Measurements from ENCODE around the gene LCP2.

Gene LCP2

DNA sequence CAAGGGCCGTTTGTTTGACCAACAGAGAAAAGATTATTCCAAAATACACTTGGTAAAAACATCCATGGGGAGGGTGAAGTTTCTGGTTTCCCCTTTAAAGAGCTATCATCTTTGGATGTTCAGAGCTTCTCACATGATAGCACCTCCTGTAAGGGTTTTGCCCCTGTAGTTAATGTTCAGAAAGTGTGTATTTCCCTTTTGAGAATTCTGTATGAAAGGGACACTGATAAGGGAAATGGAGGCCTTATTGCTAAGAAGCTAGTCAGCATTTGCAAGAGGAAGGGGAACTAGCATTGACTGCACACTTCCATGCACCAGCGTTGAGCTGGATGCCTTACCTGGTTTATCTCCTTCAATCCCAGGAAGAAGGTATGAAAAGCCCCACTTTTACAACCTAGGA, 96.3 kb downstream of the LCP2 start (continued):
- TF ChIP-seq TCF4 (CRISPR knock-in tag; IDR thresholded peaks at IDR 0.05; ENCODE audit: borderline replicate concordance): no peak
- no peak for TF ChIP-seq ZC3H10 (CRISPR knock-in tag; IDR thresholded peaks at IDR 0.05)
- TF ChIP-seq ESRRG (CRISPR knock-in tag; IDR thresholded peaks at IDR 0.05): no peak
- TF ChIP-seq ARNTL (CRISPR knock-in tag; IDR thresholded peaks at IDR 0.05; ENCODE audit: borderline replicate concordance, low read depth): no peak
- no peak for TF ChIP-seq ZNF565 (CRISPR knock-in tag; conservative IDR thresholded peaks at IDR 0.05; ENCODE audit: low read depth)
- TF ChIP-seq OSR1 (CRISPR knock-in tag; IDR thresholded peaks at IDR 0.05): no peak
- TF ChIP-seq ZNF8 (CRISPR knock-in tag; IDR thresholded peaks at IDR 0.05): no peak
- TF ChIP-seq BACH2 (CRISPR knock-in tag; IDR thresholded peaks at IDR 0.05; ENCODE audit: borderline replicate concordance): no peak
- no peak for TF ChIP-seq ZNF70 (CRISPR knock-in tag; IDR thresholded peaks at IDR 0.05)
- no peak for TF ChIP-seq ISL1 (CRISPR knock-in tag; IDR thresholded peaks at IDR 0.05)
- no peak for TF ChIP-seq ZFP3 (CRISPR knock-in tag; IDR thresholded peaks at IDR 0.05)

- TF ChIP-seq, protein P1, sequence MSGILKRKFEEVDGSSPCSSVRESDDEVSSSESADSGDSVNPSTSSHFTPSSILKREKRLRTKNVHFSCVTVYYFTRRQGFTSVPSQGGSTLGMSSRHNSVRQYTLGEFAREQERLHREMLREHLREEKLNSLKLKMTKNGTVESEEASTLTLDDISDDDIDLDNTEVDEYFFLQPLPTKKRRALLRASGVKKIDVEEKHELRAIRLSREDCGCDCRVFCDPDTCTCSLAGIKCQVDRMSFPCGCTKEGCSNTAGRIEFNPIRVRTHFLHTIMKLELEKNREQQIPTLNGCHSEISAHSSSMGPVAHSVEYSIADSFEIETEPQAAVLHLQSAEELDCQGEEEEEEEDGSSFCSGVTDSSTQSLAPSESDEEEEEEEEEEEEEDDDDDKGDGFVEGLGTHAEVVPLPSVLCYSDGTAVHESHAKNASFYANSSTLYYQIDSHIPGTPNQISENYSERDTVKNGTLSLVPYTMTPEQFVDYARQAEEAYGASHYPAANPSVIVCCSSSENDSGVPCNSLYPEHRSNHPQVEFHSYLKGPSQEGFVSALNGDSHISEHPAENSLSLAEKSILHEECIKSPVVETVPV (CRISPR knock-in tag; IDR thresholded peaks at IDR 0.05): no peak
- TF ChIP-seq ARNTL (CRISPR knock-in tag; IDR thresholded peaks at IDR 0.05; ENCODE audit: borderline replicate concordance, low read depth) (no peak), CSDC2 (CRISPR knock-in tag; IDR thresholded peaks at IDR 0.05) (no peak), SNAI2 (CRISPR knock-in tag; IDR thresholded peaks at IDR 0.05) (no peak), ESRRG (CRISPR knock-in tag; IDR thresholded peaks at IDR 0.05) (no peak), ZNF70 (CRISPR knock-in tag; IDR thresholded peaks at IDR 0.05) (no peak), ZC3H10 (CRISPR knock-in tag; IDR thresholded peaks at IDR 0.05) (no peak), POU6F1 (CRISPR knock-in tag; IDR thresholded peaks at IDR 0.05; ENCODE audit: borderline replicate concordance, low read depth) (no peak), ISL1 (CRISPR knock-in tag; IDR thresholded peaks at IDR 0.05) (no peak), TSHZ2 (CRISPR knock-in tag; IDR thresholded peaks at IDR 0.05) (no peak)
- TF ChIP-seq, protein P2, sequence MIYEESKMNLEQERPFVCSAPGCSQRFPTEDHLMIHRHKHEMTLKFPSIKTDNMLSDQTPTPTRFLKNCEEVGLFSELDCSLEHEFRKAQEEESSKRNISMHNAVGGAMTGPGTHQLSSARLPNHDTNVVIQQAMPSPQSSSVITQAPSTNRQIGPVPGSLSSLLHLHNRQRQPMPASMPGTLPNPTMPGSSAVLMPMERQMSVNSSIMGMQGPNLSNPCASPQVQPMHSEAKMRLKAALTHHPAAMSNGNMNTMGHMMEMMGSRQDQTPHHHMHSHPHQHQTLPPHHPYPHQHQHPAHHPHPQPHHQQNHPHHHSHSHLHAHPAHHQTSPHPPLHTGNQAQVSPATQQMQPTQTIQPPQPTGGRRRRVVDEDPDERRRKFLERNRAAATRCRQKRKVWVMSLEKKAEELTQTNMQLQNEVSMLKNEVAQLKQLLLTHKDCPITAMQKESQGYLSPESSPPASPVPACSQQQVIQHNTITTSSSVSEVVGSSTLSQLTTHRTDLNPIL (CRISPR knock-in tag; IDR thresholded peaks at IDR 0.05; ENCODE audit: low read depth): no peak
- no peak for ATAC-seq
These were observed 96.7 kb downstream of the LCP2 start for GRCh38 chr5:170200876-170201275.

Measured in SK-N-SH treated with all-trans-retinoic acid at 6 μM for 48 hours (cell line).